CD4-positive, alpha-beta T cell (primary cell): ENCODE results near the gene CYP19A1. TPM values are rescaled to one million over a fixed set of nuclear protein-coding genes. Genes with fewer than 3 reads are reported as not detected.

Source experiments
- ATAC-seq: fragments of 200-7000 bp; cut with Tn5 transposase; one replicate; pipeline ENCODE4 v1.10.0; 2022; ENCODE audit warnings: mild to moderate bottlenecking; ENCODE audit not compliant: poor library complexity
- CTCF ChIA-PET: fragments of 350-600 bp; sonication (Branson Sonifier 250); formaldehyde crosslinking; loops from one replicate; lab custom pipeline; 2021; ENCODE audit warnings: antibody characterized with exemption, inconsistent platforms; lab: Charles Lee
- POLR2A ChIA-PET: fragments of 350-600 bp; sonication (Branson Sonifier 250); formaldehyde crosslinking; loops from one replicate; lab custom pipeline; 2021; ENCODE audit warnings: antibody characterized with exemption, inconsistent platforms; lab: Charles Lee
- DNase-seq, 14 experiments: peaks; one replicate each; pipeline ENCODE4 v3.0.0-alpha.2; 2013 to 2020; ENCODE audit warnings: mixed read lengths in 2 of 14
- H3K27ac ChIP-seq, 2 donors: one replicate each; pipeline versions ENCODE4 v1.5.1 to v1.7.0; 2013; ENCODE audit warnings: low read length in 2 of 2, low read depth in 1 of 2, mild to moderate bottlenecking in 1 of 2
- H3K27me3 ChIP-seq, 2 experiments: 1 replicate in 1 of 2; 2 replicates in 1 of 2; pipeline versions ENCODE4 v1.6.1 to v1.7.0; 2013; ENCODE audit warnings: low read length in 2 of 2, control low read depth in 1 of 2, mild to moderate bottlenecking in 1 of 2, moderate library complexity in 1 of 2; ENCODE audit not compliant: insufficient read depth in 2 of 2, control insufficient read depth in 1 of 2
- H3K36me3 ChIP-seq: one replicate; pipeline ENCODE4 v1.6.1; 2013; ENCODE audit warnings: low read length, control low read depth; ENCODE audit not compliant: insufficient read depth
- H3K4me1 ChIP-seq: one replicate; pipeline ENCODE4 v1.6.1; 2013; ENCODE audit warnings: low read length, control low read depth; ENCODE audit not compliant: insufficient read depth
- H3K4me3 ChIP-seq: one replicate; pipeline ENCODE4 v1.5.1; 2013; ENCODE audit warnings: mild to moderate bottlenecking, low read length, moderate library complexity
- H3K9me3 ChIP-seq, 2 experiments: 1 replicate in 1 of 2; 2 replicates in 1 of 2; pipeline versions ENCODE4 v1.6.1 to v1.7.0; 2013; ENCODE audit warnings: low read length in 2 of 2, mild to moderate bottlenecking in 2 of 2, control low read depth in 1 of 2, moderate library complexity in 1 of 2; ENCODE audit not compliant: control insufficient read depth in 1 of 2, insufficient read depth in 1 of 2
- H3K27ac Mint-ChIP-seq: one replicate; pipeline ENCODE4 v1.8.0; 2020; ENCODE audit warnings: mixed read lengths
- H3K27me3 Mint-ChIP-seq: one replicate; pipeline ENCODE4 v1.8.0; 2021; ENCODE audit warnings: mixed read lengths
- H3K36me3 Mint-ChIP-seq: one replicate; pipeline ENCODE4 v1.8.0; 2021; ENCODE audit warnings: low read depth, mixed read lengths
- H3K4me1 Mint-ChIP-seq: one replicate; pipeline ENCODE4 v1.8.0; 2021; ENCODE audit warnings: low read depth, mixed read lengths
- H3K4me3 Mint-ChIP-seq: one replicate; pipeline ENCODE4 v1.8.0; 2020; ENCODE audit warnings: mild to moderate bottlenecking, mixed read lengths
- H3K9me3 Mint-ChIP-seq: one replicate; pipeline ENCODE4 v1.8.0; 2020; ENCODE audit warnings: mixed read lengths
- intact Hi-C, 2 experiments: fragments of 100-400 bp; cut with DNase I in 1 of 2; cut with micrococcal nuclease in 1 of 2; formaldehyde crosslinking; loops; one replicate each; pipeline versions ENCODE4 v1.15.1 to v1.9.0; 2023 to 2025; cut with DNase I, micrococcal nuclease
- total RNA-seq, 174 experiments: library from RNA in 2 of 174; stranded (reverse) in 2 of 174; gene quantifications; one replicate each; pipeline ENCODE4 v1.2.3 and lab custom pipeline; 2021 to 2026
- TF ChIP-seq, protein P1 (sequence below): fragments of 200-600 bp; IDR thresholded peaks from one replicate; pipeline ENCODE4 v1.8.0; 2022; ENCODE audit warnings: antibody characterized with exemption, mild to moderate bottlenecking

Gene CYP19A1
- total RNA-seq, 2 experiments from 2014 or later: not detected

DNA sequence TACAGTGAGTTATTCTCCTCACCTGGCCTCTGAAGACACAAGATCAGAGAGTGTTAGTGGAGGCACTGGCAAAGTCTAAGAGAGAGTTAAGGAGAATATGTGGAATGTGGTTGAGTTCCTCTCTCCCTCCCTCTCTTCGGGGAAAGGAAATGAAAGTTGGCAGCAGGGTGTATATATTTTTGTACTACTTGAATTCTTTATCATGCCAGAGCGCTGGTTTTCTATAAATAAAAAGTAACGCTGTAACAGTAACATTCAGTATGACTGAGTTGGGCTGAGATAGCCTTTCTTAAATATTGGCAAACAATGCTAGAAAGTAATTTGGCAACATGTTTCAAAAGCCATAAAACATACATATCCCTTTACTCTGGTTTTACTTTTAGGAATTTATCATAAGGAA, 166.2 kb downstream of the CYP19A1 start:
- Mint-ChIP-seq H3K4me3 (no peak overlapping the region), H3K27me3 (peaks cover 30% of the 10 kb centered on the region)
- no peak for DNase-seq

GRCh38 chr15:51171634-51171932, 166.8 kb downstream of the CYP19A1 start:
- Histone ChIP-seq H3K27ac (no peak overlapping the region), H3K4me3 (no peak overlapping the region), H3K27me3 (peaks cover 3 to 8% of the 10 kb centered on the region in 2 experiments), H3K9me3 (no peaks in the 10 kb centered on the region), H3K4me1 (no peaks in the 10 kb centered on the region), H3K36me3 (no peaks in the 10 kb centered on the region)
- CTCF ChIA-PET: interaction anchor here (1.2 kb wide), 1 partner anchor 9 kb away, joined by 3 read pairs; no protein-coding TSS in a partner anchor
- H3K4me3 Mint-ChIP-seq: no peak overlapping the region
- no peaks in the 10 kb centered on the region for H3K36me3 Mint-ChIP-seq
- no peaks in the 10 kb centered on the region for H3K9me3 Mint-ChIP-seq
- POLR2A ChIA-PET: no interaction called here
- no peaks in the 10 kb centered on the region for H3K4me1 Mint-ChIP-seq
- H3K27ac Mint-ChIP-seq: no peak overlapping the region
- intact Hi-C loops: no loop called here
- no peak for DNase-seq
- no peak for ATAC-seq
- TF ChIP-seq, protein P1, sequence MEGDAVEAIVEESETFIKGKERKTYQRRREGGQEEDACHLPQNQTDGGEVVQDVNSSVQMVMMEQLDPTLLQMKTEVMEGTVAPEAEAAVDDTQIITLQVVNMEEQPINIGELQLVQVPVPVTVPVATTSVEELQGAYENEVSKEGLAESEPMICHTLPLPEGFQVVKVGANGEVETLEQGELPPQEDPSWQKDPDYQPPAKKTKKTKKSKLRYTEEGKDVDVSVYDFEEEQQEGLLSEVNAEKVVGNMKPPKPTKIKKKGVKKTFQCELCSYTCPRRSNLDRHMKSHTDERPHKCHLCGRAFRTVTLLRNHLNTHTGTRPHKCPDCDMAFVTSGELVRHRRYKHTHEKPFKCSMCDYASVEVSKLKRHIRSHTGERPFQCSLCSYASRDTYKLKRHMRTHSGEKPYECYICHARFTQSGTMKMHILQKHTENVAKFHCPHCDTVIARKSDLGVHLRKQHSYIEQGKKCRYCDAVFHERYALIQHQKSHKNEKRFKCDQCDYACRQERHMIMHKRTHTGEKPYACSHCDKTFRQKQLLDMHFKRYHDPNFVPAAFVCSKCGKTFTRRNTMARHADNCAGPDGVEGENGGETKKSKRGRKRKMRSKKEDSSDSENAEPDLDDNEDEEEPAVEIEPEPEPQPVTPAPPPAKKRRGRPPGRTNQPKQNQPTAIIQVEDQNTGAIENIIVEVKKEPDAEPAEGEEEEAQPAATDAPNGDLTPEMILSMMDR: no peak
- H3K27me3 Mint-ChIP-seq: peaks cover 34% of the 10 kb centered on the region

More for the DNA sequence above, 166.2 kb downstream of the CYP19A1 start:
- no peak overlapping the region for H3K27ac Mint-ChIP-seq
- no peak for ATAC-seq
- H3K4me1 ChIP-seq: no peaks in the 10 kb centered on the region
- no peaks in the 10 kb centered on the region for H3K4me1 Mint-ChIP-seq
- no peaks in the 10 kb centered on the region for H3K9me3 Mint-ChIP-seq
- H3K27ac ChIP-seq: no peak overlapping the region
- ChIA-PET POLR2A (no interaction called here), CTCF (no interaction called here)
- peaks cover 3 to 4% of the 10 kb centered on the region in 2 experiments for H3K27me3 ChIP-seq
- TF ChIP-seq, protein P1: no peak
- no peak overlapping the region for H3K4me3 ChIP-seq
- H3K36me3 Mint-ChIP-seq: no peaks in the 10 kb centered on the region
- H3K36me3 ChIP-seq: no peaks in the 10 kb centered on the region
- intact Hi-C loops: no loop called here
- H3K9me3 ChIP-seq: no peaks in the 10 kb centered on the region

GRCh38 chr15:51170882-51171633, 167.3 kb downstream of the CYP19A1 start:
- no peaks in the 10 kb centered on the region for H3K36me3 Mint-ChIP-seq
- H3K9me3 ChIP-seq: no peaks in the 10 kb centered on the region
- TF ChIP-seq, protein P1: no peak
- no peak overlapping the region for H3K4me3 ChIP-seq
- no peak overlapping the region for H3K4me3 Mint-ChIP-seq
- no peak overlapping the region for H3K27ac ChIP-seq
- H3K36me3 ChIP-seq: no peaks in the 10 kb centered on the region
- H3K4me1 Mint-ChIP-seq: no peaks in the 10 kb centered on the region
- H3K27me3 Mint-ChIP-seq: peaks cover 35% of the 10 kb centered on the region
- CTCF ChIA-PET: interaction anchor here (1.2 kb wide), 1 partner anchor 8 kb away, joined by 3 read pairs; no protein-coding TSS in a partner anchor
- no peaks in the 10 kb centered on the region for H3K9me3 Mint-ChIP-seq
- peaks cover 3 to 9% of the 10 kb centered on the region in 2 experiments for H3K27me3 ChIP-seq
- DNase-seq (no peak), ATAC-seq (no peak)
- H3K27ac Mint-ChIP-seq: no peak overlapping the region
- H3K4me1 ChIP-seq: no peaks in the 10 kb centered on the region
- intact Hi-C loops: no loop called here
- POLR2A ChIA-PET: no interaction called here
